GM12878 (cell line): ENCODE data around the gene CDC14A. TPM values are rescaled to one million over a fixed set of nuclear protein-coding genes. Genes with fewer than 3 reads are reported as not detected.

Experiments used
- ATAC-seq: fragments of 200-7000 bp; cut with Tn5 transposase; 3 replicates; pipeline ENCODE4 v1.9.1; 2020; ENCODE audit warnings: mild to moderate bottlenecking, moderate library complexity
- BruUV-seq: library from RNA; stranded (reverse); fragments of 400-500 nt; replicated peaks from 2 replicates; lab custom pipeline; 2021; lab: Mats Ljungman, UMichigan
- CTCF ChIA-PET: fragments of 300-600 bp; sonication (Branson Sonifier 250); formaldehyde crosslinking; extraction: SDS; loops from one replicate; lab custom pipeline; 2021; ENCODE audit warnings: inconsistent platforms; lab: Yijun Ruan, JAX
- POLR2A ChIA-PET: fragments of 350-600 bp; formaldehyde crosslinking; extraction: SDS; loops from one replicate; lab custom pipeline; 2021; ENCODE audit warnings: inconsistent platforms; lab: Charles Lee
- RAD21 ChIA-PET: fragments of 300-600 bp; sonication (Branson Sonifier 250); formaldehyde crosslinking; loops from one replicate; lab custom pipeline; 2023; ENCODE audit warnings: antibody characterized with exemption; ENCODE audit not compliant: unreplicated experiment; lab: Charles Lee
- SMC1A ChIA-PET: fragments of 300-600 bp; sonication (Branson Sonifier 250); formaldehyde crosslinking; loops from one replicate; lab custom pipeline; 2023; ENCODE audit not compliant: unreplicated experiment, uncharacterized antibody; lab: Charles Lee
- DNase-seq: peaks from one replicate; pipeline ENCODE4 v3.0.0-alpha.2; 2011; ENCODE audit warnings: low read depth, low spot score
- FAIRE-seq: peaks from 3 replicates; lab custom pipeline; 2011; peaks lifted over from hg19 to GRCh38; lab: Jason Lieb, UNC
- H2AFZ ChIP-seq: 2 replicates; pipeline ENCODE4 v1.6.0; 2011; ENCODE audit warnings: low read depth, low read length, control low read depth; ENCODE audit not compliant: control insufficient read depth
- H3K27ac ChIP-seq: 2 replicates; pipeline ENCODE4 v1.5.1; 2011; ENCODE audit warnings: control low read depth; ENCODE audit not compliant: control insufficient read depth, insufficient read depth
- H3K27me3 ChIP-seq, 2 experiments: replicated peaks in 1 of 2; 2 replicates each; pipeline versions ENCODE4 v1.6.0 to v1.6.1; 2011; ENCODE audit warnings: low read length in 1 of 2; ENCODE audit not compliant: control insufficient read depth in 2 of 2, insufficient read depth in 2 of 2
- H3K36me3 ChIP-seq, 2 experiments: 2 replicates each; pipeline ENCODE4 v1.5.1; 2011; ENCODE audit warnings: low read length in 1 of 2; ENCODE audit not compliant: control insufficient read depth in 2 of 2, insufficient read depth in 2 of 2
- H3K4me1 ChIP-seq: 2 replicates; pipeline ENCODE4 v1.6.1; 2011; ENCODE audit warnings: mild to moderate bottlenecking, low read length, moderate library complexity, mixed read lengths; ENCODE audit not compliant: control insufficient read depth, insufficient read depth
- H3K4me2 ChIP-seq: 2 replicates; pipeline ENCODE4 v1.6.0; 2011; ENCODE audit warnings: control low read depth; ENCODE audit not compliant: control insufficient read depth, insufficient read depth
- H3K4me3 ChIP-seq: fragments of 200-600 bp; sonication (generic); 2 replicates; pipeline ENCODE4 v1.5.1; 2016
- H3K79me2 ChIP-seq: 2 replicates; pipeline ENCODE4 v1.6.0; 2011; ENCODE audit warnings: low read length; ENCODE audit not compliant: control insufficient read depth, insufficient read depth
- H3K9ac ChIP-seq: 2 replicates; pipeline ENCODE4 v1.8.0; 2011; ENCODE audit warnings: low read length, control low read depth, mixed read lengths; ENCODE audit not compliant: control insufficient read depth, insufficient read depth
- H3K9me3 ChIP-seq: replicated peaks from 3 replicates; pipeline ENCODE4 v1.5.1; 2011; ENCODE audit warnings: mild to moderate bottlenecking, low read length; ENCODE audit not compliant: control insufficient read depth, insufficient read depth
- H4K20me1 ChIP-seq: 2 replicates; pipeline ENCODE4 v1.6.0; 2011; ENCODE audit not compliant: control insufficient read depth, insufficient read depth
- BACH1 ChIP-seq: fragments of 450-650 bp; IDR thresholded peaks from 2 replicates; pipeline ENCODE4 v1.6.1; 2017; ENCODE audit warnings: mild to moderate bottlenecking, borderline replicate concordance
- CHD1 ChIP-seq: IDR thresholded peaks from 2 replicates; pipeline ENCODE4 v1.6.1; 2012; ENCODE audit warnings: low read depth, low read length, improper control_type of control experiment
- DPF2 ChIP-seq: fragments of 450-650 bp; IDR thresholded peaks from 2 replicates; pipeline ENCODE4 v1.6.1; 2017; ENCODE audit warnings: mild to moderate bottlenecking
- EZH2 ChIP-seq: IDR thresholded peaks from 2 replicates; pipeline ENCODE4 v1.6.1; 2012; ENCODE audit warnings: low read depth, mild to moderate bottlenecking, control low read depth, inconsistent platforms, low read length, borderline replicate concordance; ENCODE audit not compliant: control insufficient read depth
- FOS ChIP-seq: IDR thresholded peaks from 3 replicates; pipeline ENCODE4 v1.6.1; 2011; ENCODE audit warnings: borderline replicate concordance; ENCODE audit not compliant: insufficient read length; ENCODE audit errors: extremely low read depth
- JUNB ChIP-seq: IDR thresholded peaks from 2 replicates; pipeline ENCODE4 v1.6.1; 2016; ENCODE audit warnings: antibody characterized with exemption, mild to moderate bottlenecking
- KLF5 ChIP-seq: fragments of 450-650 bp; IDR thresholded peaks from 2 replicates; pipeline ENCODE4 v1.6.1; 2014; ENCODE audit warnings: mild to moderate bottlenecking; ENCODE audit not compliant: partially characterized antibody
- MEF2B ChIP-seq: fragments of 450-650 bp; IDR thresholded peaks from 2 replicates; pipeline ENCODE4 v1.6.1; 2018; ENCODE audit warnings: mild to moderate bottlenecking, moderate library complexity; ENCODE audit not compliant: partially characterized antibody, poor library complexity, severe bottlenecking
- MTA2 ChIP-seq: fragments of 450-650 bp; IDR thresholded peaks from 2 replicates; pipeline ENCODE4 v1.6.1; 2016; ENCODE audit warnings: low read depth, mild to moderate bottlenecking, moderate library complexity
- NKRF ChIP-seq: fragments of 450-650 bp; conservative IDR thresholded peaks from 2 replicates; pipeline ENCODE4 v1.6.1; 2017; ENCODE audit warnings: mild to moderate bottlenecking, moderate library complexity
- RAD51 ChIP-seq: fragments of 450-650 bp; IDR thresholded peaks from 2 replicates; pipeline ENCODE4 v1.6.1; 2016; ENCODE audit warnings: moderate library complexity, mild to moderate bottlenecking, inconsistent platforms
- RB1 ChIP-seq: fragments of 450-650 bp; formaldehyde crosslinking; IDR thresholded peaks from 2 replicates; pipeline ENCODE4 v1.6.1; 2017; ENCODE audit warnings: mild to moderate bottlenecking, borderline replicate concordance
- SREBF1 ChIP-seq: IDR thresholded peaks from 2 replicates; pipeline ENCODE4 v1.6.1; 2012; ENCODE audit warnings: mild to moderate bottlenecking, low read length
- USF2 ChIP-seq: IDR thresholded peaks from 2 replicates; pipeline ENCODE4 v1.6.1; 2011; ENCODE audit warnings: low read depth, low read length, improper control_type of control experiment, borderline replicate concordance
- ZNF274 ChIP-seq: IDR thresholded peaks from one replicate; pipeline ENCODE4 v1.8.0; 2011; ENCODE audit not compliant: insufficient read length, insufficient read depth
- ZNF384 ChIP-seq: IDR thresholded peaks from 2 replicates; pipeline ENCODE4 v1.6.1; 2012; ENCODE audit warnings: low read depth, mild to moderate bottlenecking, low read length, improper control_type of control experiment, borderline replicate concordance
- ZNF622 ChIP-seq: fragments of 450-650 bp; IDR thresholded peaks from 2 replicates; pipeline ENCODE4 v1.6.1; 2017; ENCODE audit warnings: mild to moderate bottlenecking, inconsistent platforms
- WGBS: methylation state at CpG from one replicate; pipeline ENCODE4 v1.1.6; 2016; ENCODE audit warnings: low lambda C conversion rate; ENCODE audit not compliant: insufficient replicate concordance, insufficient coverage; ENCODE audit errors: missing lambda C conversion rate; 5-methylcytosine and 5-hydroxymethylcytosine counted together
- in situ Hi-C: fragments of 300-500 bp; cut with MboI; formaldehyde crosslinking; loops from 9 replicates; pipeline ENCODE4 v1.14.3; 2018; ENCODE audit warnings: mixed read lengths
- intact Hi-C: fragments of 100-400 bp; cut with micrococcal nuclease; formaldehyde crosslinking; loops from one replicate; pipeline ENCODE4 v1.14.2; 2022; ENCODE audit not compliant: unreplicated experiment
- polyA plus RNA-seq, 11 experiments: library from polyadenylated mRNA; depleted of rRNA in 4 of 11; unstranded in 6 of 11; stranded (reverse) in 5 of 11; fragments of >200 nt; fragmentation: Nextera tagmentation in 4 of 11; fragmentation: Illumina TruSeq in 1 of 11; extraction: Ambion mirVana in 4 of 11; extraction: Trizol in 1 of 11; gene quantifications; 1 replicate in 1 of 11; 2 replicates in 10 of 11; pipeline versions ENCODE4 v1.2.1 to v1.2.3, GENCODE V29; 2011 to 2016; ENCODE audit warnings: inconsistent platforms in 2 of 11, missing spikeins in 2 of 11, low read depth in 1 of 11
- total RNA-seq, 4 experiments: library from RNA; depleted of rRNA in 3 of 4; stranded (reverse); fragments of >200 nt in 3 of 4; fragmentation: Illumina TruSeq in 1 of 4; extraction: Trizol in 1 of 4; gene quantifications; 2 replicates each; pipeline versions ENCODE4 v1.2.1 to v1.2.3, GENCODE V29; 2013 to 2021

Gene CDC14A
- total and polyA plus RNA-seq, 10 of the 15 experiments (the other 5 are each of a cell fraction or from before 2014, with no cell fraction given) = 1.5 to 7.1 (median 5.5) TPM

GRCh38 chr1:100320311-100321099 is 31.8 kb upstream of the CDC14A start:
- RAD21 ChIA-PET = no interaction called here
- no peak for FAIRE-seq
- 95% methylated on average over 2 of the region's 2 CpGs for WGBS

More at GRCh38 chr1:100320311-100321099, 31.8 kb upstream of the CDC14A start:
- SMC1A ChIA-PET = no interaction called here
- Histone ChIP-seq H4K20me1 (no peaks in the 10 kb centered on the region), H3K27me3 (no peaks in the 10 kb centered on the region), H3K27ac (no peak overlapping the region), H3K79me2 (no peaks in the 10 kb centered on the region), H3K4me2 (no peak overlapping the region), H3K4me1 (no peaks in the 10 kb centered on the region), H3K4me3 (no peak overlapping the region), H3K9ac (no peak overlapping the region), H2AFZ (no peak overlapping the region), H3K36me3 (no peaks in the 10 kb centered on the region), H3K9me3 (peaks cover 8% of the 10 kb centered on the region; the same call in 2 of the 3 replicates)
- in situ Hi-C loops = no loop called here
- no TSS peak for BruUV-seq
- CTCF ChIA-PET = no interaction called here
- intact Hi-C loops = no loop called here
- DNase-seq (no peak), ATAC-seq (no peak)
- TF ChIP-seq MTA2 = no peak
- TF ChIP-seq JUNB = no peak
- no peak for TF ChIP-seq RAD51
- no peak for TF ChIP-seq EZH2
- TF ChIP-seq ZNF622 = no peak
- TF ChIP-seq USF2 = no peak
- no peak for TF ChIP-seq DPF2
- no peak for TF ChIP-seq KLF5
- TF ChIP-seq MEF2B = no peak
- TF ChIP-seq SREBF1 = no peak
- no peak for TF ChIP-seq ZNF274
- no peak for TF ChIP-seq BACH1
- TF ChIP-seq CHD1 = no peak
- TF ChIP-seq ZNF384 = no peak
- no peak for TF ChIP-seq RB1
- TF ChIP-seq NKRF = no peak
- TF ChIP-seq FOS = no peak
- POLR2A ChIA-PET = no interaction called here
